PC-3 (cell line): Measurements from ENCODE around the gene PRIMA1.

Experiments used
- EZH2 ChIP-seq: fragments of 300-600 bp; sonication (generic); IDR thresholded peaks from one replicate; pipeline ENCODE4 v1.6.1; 2017; ENCODE audit warnings: antibody characterized with exemption, mild to moderate bottlenecking, low read length; ENCODE audit not compliant: unreplicated experiment
- TF ChIP-seq, protein P1 (sequence below): fragments of 300-600 bp; sonication (generic); conservative IDR thresholded peaks from 2 replicates; pipeline ENCODE4 v1.5.1; 2017; ENCODE audit warnings: antibody characterized with exemption, low read depth, mild to moderate bottlenecking, low read length

DNA sequence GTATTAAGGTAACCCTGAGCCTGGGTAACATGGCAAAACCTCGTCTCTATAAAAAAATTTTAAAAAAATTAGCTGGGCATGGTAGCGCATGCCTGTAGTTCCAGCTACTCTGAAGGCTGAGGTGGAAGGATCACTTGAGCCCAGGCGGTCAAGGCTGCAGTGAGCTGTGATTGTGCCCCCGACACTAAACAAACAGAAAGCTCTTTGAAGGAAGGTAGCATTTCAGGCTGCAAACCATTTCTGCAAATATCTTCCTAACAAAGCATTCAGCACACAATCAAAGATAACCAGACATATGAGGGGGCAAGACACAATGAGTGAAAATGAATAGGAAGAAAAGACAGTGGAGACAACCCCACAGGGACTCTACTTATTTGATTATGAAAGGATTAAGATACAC lies 118.7 kb downstream of the PRIMA1 start:
- TF ChIP-seq, protein P1, sequence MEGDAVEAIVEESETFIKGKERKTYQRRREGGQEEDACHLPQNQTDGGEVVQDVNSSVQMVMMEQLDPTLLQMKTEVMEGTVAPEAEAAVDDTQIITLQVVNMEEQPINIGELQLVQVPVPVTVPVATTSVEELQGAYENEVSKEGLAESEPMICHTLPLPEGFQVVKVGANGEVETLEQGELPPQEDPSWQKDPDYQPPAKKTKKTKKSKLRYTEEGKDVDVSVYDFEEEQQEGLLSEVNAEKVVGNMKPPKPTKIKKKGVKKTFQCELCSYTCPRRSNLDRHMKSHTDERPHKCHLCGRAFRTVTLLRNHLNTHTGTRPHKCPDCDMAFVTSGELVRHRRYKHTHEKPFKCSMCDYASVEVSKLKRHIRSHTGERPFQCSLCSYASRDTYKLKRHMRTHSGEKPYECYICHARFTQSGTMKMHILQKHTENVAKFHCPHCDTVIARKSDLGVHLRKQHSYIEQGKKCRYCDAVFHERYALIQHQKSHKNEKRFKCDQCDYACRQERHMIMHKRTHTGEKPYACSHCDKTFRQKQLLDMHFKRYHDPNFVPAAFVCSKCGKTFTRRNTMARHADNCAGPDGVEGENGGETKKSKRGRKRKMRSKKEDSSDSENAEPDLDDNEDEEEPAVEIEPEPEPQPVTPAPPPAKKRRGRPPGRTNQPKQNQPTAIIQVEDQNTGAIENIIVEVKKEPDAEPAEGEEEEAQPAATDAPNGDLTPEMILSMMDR = no peak
- no peak for TF ChIP-seq EZH2
